Activated CD4-positive, alpha-beta memory T cell treated with anti-CD3 and anti-CD28 coated beads for 36 hours (primary cell): Measurements from ENCODE around the gene SYCN. TPM values are rescaled to one million over a fixed set of nuclear protein-coding genes. Genes with fewer than 3 reads are reported as not detected.

Experiments used
- CTCF ChIA-PET: fragments of 350-600 bp; sonication (Branson Sonifier 250); formaldehyde crosslinking; loops from one replicate; lab custom pipeline; 2021; ENCODE audit warnings: antibody characterized with exemption, inconsistent platforms; lab: Charles Lee
- POLR2A ChIA-PET: fragments of 350-600 bp; sonication (Branson Sonifier 250); formaldehyde crosslinking; loops from one replicate; lab custom pipeline; 2021; ENCODE audit warnings: antibody characterized with exemption; lab: Charles Lee
- DNase-seq: peaks from one replicate; pipeline ENCODE4 v3.0.0-alpha.2; 2020
- H3K27ac Mint-ChIP-seq: one replicate; pipeline ENCODE4 v1.8.0; 2021; ENCODE audit warnings: mixed read lengths
- H3K27me3 Mint-ChIP-seq: one replicate; pipeline ENCODE4 v1.8.0; 2021; ENCODE audit warnings: mixed read lengths
- H3K36me3 Mint-ChIP-seq: one replicate; pipeline ENCODE4 v1.8.0; 2021; ENCODE audit warnings: mixed read lengths
- H3K4me1 Mint-ChIP-seq: one replicate; pipeline ENCODE4 v1.8.0; 2021; ENCODE audit warnings: low read depth, mixed read lengths
- H3K4me3 Mint-ChIP-seq: one replicate; pipeline ENCODE4 v1.8.0; 2021; ENCODE audit warnings: mild to moderate bottlenecking, mixed read lengths
- H3K9me3 Mint-ChIP-seq: one replicate; pipeline ENCODE4 v1.8.0; 2021; ENCODE audit warnings: mixed read lengths
- intact Hi-C: fragments of 100-400 bp; cut with micrococcal nuclease; formaldehyde crosslinking; loops from one replicate; pipeline ENCODE4 v1.15.1; 2023
- total RNA-seq, 2 experiments: library from RNA; stranded (reverse); gene quantifications; one replicate each; pipeline ENCODE4 v1.2.3, GENCODE V29; 2021

The SYCN gene
- total RNA-seq, 2 experiments from 2014 or later: not detected

DNA sequence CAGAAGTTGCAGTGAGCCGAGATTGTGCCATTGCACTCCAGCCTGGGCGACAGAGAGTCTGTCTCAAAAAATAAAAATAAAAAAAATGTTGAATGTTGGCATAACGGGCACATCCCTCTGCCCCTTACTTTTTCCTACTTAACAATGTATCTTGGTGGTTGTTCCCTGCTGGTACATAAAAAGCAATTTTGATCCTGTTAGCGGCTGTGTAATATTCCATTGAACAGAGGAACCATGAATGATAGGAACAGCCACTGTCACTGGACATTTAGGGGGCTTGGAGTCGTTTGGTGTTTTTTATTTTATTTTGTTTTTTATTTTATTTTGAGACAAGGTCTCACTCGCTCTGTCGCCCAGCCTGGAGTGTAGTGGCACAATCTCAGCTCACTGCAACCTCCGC is 17.7 kb downstream of the SYCN start:
- Mint-ChIP-seq H3K4me3 (no peak overlapping the region), H3K27ac (no peak overlapping the region), H3K36me3 (no peaks in the 10 kb centered on the region), H3K27me3 (peaks cover 9% of the 10 kb centered on the region), H3K9me3 (no peaks in the 10 kb centered on the region), H3K4me1 (no peaks in the 10 kb centered on the region)
- CTCF ChIA-PET: interaction anchor here (0.7 to 3.2 kb wide), 10 partner anchors 11 to 224 kb away, joined by 3 to 14 read pairs (median 4); partner anchors contain the start of genes NCCRP1 and SYCN
- intact Hi-C loops: no loop called here
- DNase-seq: no peak
- POLR2A ChIA-PET: no interaction called here

DNA sequence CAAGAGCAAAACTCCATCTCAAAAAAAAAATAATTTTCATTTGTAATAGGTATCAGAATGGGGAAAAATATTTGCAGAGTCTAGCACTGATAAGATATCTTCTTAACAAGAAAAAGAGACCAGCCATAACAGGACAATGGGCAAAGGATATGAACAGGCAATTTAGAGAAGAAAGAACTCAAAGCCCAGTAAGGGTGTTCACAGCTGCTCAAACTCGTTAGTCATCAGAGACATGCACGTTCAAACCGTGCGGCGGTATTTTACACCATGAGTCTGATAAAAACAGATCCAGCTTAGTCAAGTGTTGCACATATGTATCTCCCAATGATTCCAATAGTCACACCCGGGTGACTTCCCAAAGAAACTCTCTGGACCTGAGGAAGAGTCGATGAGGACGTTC is 21.0 kb downstream of the SYCN start:
- H3K27ac Mint-ChIP-seq: no peak overlapping the region
- no peaks in the 10 kb centered on the region for H3K4me1 Mint-ChIP-seq
- H3K27me3 Mint-ChIP-seq: peaks cover 3% of the 10 kb centered on the region
- POLR2A ChIA-PET: no interaction called here
- DNase-seq: no peak
- CTCF ChIA-PET: interaction anchor here (1.2 kb wide), 1 partner anchor 61 kb away, joined by 3 read pairs; no protein-coding TSS in a partner anchor
- no peaks in the 10 kb centered on the region for H3K9me3 Mint-ChIP-seq
- intact Hi-C loops: no loop called here
- no peak overlapping the region for H3K4me3 Mint-ChIP-seq
- peaks cover 3% of the 10 kb centered on the region for H3K36me3 Mint-ChIP-seq

DNA sequence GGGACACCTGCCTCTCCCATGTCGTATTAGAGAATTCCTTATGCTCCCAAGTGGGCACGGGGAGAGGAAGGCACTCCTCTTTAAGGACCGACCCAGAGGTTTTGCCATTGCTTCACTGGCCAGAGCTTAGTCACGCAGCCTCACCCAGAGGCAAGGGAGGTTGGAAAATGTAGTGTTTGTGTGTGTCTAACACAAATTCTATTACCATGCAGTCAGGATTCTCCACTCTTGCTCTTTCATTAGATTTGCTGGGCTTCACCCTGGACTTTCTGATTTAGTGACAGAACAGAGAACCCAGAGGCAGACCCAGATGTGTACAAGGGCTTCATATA is 21.9 kb downstream of the SYCN start:
- Mint-ChIP-seq H3K4me1 (no peaks in the 10 kb centered on the region), H3K36me3 (peaks cover 3% of the 10 kb centered on the region), H3K4me3 (no peak overlapping the region), H3K9me3 (no peaks in the 10 kb centered on the region), H3K27ac (no peak overlapping the region), H3K27me3 (no peaks in the 10 kb centered on the region)
- ChIA-PET POLR2A (no interaction called here), CTCF (no interaction called here)
- no peak for DNase-seq
- intact Hi-C loops: no loop called here

DNA sequence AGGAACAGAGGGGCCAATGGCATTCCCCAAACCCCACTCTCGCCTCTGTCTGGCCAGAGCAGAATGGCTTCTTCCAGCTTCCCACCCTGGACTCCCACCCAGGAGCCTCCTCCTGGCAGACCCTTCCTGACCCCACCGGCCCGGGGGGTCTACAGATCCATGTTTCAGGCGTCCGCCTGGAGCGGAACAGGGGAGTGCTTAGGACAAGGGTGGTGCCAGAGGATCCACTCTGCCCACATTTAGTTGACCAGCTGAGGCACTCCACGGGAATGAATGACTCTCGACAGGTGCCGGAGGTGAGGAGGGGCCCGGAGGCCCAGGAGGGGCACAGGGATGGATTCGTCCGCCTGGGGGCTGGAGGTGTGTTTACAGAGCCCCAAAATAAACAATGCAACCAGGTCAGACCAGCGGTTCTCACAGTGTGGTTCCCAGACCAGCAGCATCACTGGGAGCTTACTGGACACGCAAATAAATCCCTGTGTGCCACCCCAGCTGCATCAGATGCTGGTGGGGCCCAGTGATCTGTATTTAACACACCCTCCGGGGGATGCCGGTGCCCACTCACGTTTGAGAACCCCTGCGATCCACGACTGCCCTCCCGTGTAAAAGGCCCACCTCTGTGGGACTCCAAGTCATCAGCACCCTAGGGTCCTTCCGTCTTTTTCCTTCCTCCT is 22.4 kb downstream of the SYCN start:
- Mint-ChIP-seq H3K9me3 (no peaks in the 10 kb centered on the region), H3K36me3 (peaks cover 3% of the 10 kb centered on the region), H3K4me3 (no peak overlapping the region), H3K27me3 (no peaks in the 10 kb centered on the region), H3K27ac (no peak overlapping the region), H3K4me1 (no peaks in the 10 kb centered on the region)
- no peak for DNase-seq
- ChIA-PET CTCF (no interaction called here), POLR2A (no interaction called here)
- intact Hi-C loops: no loop called here

DNA sequence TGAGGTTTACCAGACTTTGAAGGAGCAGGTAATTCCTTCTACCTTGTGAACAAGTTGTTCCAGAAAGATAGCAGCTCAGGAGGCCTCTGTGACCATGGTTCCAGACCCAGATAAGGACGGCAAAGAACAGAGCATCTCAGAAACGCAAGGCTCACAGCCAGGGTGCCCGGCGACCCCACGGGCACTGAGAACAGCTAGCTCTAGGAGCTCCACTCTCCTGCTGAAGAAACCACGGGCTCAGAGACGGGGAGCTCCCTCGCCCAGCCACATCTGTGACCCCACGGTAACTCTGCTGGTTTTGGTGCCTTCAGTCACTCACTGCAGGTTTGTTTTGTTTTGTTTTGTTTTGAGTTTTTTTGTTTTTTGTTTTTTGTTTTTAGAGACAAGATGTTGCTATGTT is 23.3 kb downstream of the SYCN start:
- CTCF ChIA-PET: no interaction called here
- POLR2A ChIA-PET: interaction anchor here (0.6 kb wide), 1 partner anchor 1271 kb away, joined by 3 read pairs; no protein-coding TSS in a partner anchor

DNA sequence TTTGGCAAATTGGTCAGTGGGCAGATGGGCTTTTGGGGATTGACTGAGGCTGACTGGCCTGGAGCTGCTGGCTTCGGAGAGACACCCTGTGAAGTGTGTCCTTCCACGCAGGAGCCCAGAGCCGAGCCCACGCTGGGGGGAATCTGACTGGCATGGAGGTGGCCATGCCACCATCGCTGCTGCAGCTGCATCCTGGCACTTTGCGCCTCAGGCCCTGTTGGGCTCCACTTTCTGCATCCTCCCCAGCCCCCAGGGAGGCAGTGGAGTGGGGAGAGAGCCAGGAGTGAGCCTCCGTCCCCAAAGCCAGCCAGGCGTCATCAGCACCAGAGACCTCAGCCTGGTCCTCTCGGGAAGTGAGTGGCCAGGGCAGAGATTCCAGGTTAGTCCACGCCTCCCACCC is 24.3 kb downstream of the SYCN start:
- Mint-ChIP-seq H3K27ac (no peak overlapping the region), H3K9me3 (no peaks in the 10 kb centered on the region), H3K27me3 (no peaks in the 10 kb centered on the region), H3K4me3 (no peak overlapping the region), H3K36me3 (peaks cover 6% of the 10 kb centered on the region), H3K4me1 (no peaks in the 10 kb centered on the region)
- CTCF ChIA-PET: no interaction called here
- no peak for DNase-seq
- POLR2A ChIA-PET: no interaction called here
- intact Hi-C loops: no loop called here

More for the DNA sequence above, 23.3 kb downstream of the SYCN start:
- H3K9me3 Mint-ChIP-seq: no peaks in the 10 kb centered on the region
- H3K36me3 Mint-ChIP-seq: peaks cover 4% of the 10 kb centered on the region
- no peaks in the 10 kb centered on the region for H3K4me1 Mint-ChIP-seq
- no peak overlapping the region for H3K27ac Mint-ChIP-seq
- no peaks in the 10 kb centered on the region for H3K27me3 Mint-ChIP-seq
- intact Hi-C loops: no loop called here
- H3K4me3 Mint-ChIP-seq: no peak overlapping the region
- DNase-seq: no peak

DNA sequence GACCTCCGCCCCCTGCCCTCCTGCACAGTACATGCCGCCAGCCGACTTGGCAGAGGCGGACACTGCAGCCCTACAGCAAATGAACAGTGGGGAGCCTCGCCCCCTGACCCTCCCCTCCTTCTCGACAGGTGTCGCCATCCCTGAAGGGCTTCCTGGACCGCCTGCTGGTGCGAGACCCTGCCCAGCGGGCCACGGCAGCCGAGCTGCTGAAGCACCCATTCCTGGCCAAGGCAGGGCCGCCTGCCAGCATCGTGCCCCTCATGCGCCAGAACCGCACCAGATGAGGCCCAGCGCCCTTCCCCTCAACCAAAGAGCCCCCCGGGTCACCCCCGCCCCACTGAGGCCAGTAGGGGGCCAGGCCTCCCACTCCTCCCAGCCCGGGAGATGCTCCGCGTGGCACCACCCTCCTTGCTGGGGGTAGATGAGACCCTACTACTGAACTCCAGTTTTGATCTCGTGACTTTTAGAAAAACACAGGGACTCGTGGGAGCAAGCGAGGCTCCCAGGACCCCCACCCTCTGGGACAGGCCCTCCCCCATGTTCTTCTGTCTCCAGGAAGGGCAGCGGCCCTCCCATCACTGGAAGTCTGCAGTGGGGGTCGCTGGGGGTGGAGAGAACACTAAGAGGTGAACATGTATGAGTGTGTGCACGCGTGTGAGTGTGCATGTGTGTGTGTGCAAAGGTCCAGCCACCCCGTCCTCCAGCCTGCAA is 25.6 kb downstream of the SYCN start:
- intact Hi-C loops: no loop called here
- ChIA-PET POLR2A (no interaction called here), CTCF (interaction anchor here (1.3 kb wide), 1 partner anchor 126 kb away, joined by 3 read pairs; no protein-coding TSS in a partner anchor)
- no peak overlapping the region for H3K27ac Mint-ChIP-seq
- DNase-seq: no peak
- peaks cover 6% of the 10 kb centered on the region for H3K36me3 Mint-ChIP-seq
- H3K9me3 Mint-ChIP-seq: no peaks in the 10 kb centered on the region
- no peaks in the 10 kb centered on the region for H3K4me1 Mint-ChIP-seq
- no peak overlapping the region for H3K4me3 Mint-ChIP-seq
- H3K27me3 Mint-ChIP-seq: no peaks in the 10 kb centered on the region

DNA sequence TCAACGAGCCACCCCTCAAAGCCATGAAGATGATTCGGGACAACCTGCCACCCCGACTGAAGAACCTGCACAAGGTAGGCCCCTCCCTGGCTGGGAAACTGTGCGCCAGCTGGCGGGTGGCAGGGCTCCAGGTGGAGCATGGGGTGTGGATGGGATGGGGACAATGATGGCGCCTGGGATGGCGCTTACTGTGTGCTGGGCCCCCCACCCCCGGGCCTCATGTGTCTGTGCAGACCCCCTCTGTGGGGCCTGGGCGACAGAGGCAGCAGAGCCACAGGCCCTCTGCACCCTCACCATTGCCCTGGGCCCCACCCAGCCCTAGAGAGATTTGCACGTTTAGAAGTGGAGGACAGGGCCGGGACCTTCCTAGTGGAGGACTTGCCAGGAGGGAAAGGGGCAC is 26.3 kb downstream of the SYCN start:
- H3K4me3 Mint-ChIP-seq: no peak overlapping the region
- no peak for DNase-seq
- H3K27me3 Mint-ChIP-seq: no peaks in the 10 kb centered on the region
- ChIA-PET CTCF (interaction anchor here (1.3 kb wide), 1 partner anchor 126 kb away, joined by 3 read pairs; no protein-coding TSS in a partner anchor), POLR2A (no interaction called here)
- H3K4me1 Mint-ChIP-seq: no peaks in the 10 kb centered on the region
- H3K9me3 Mint-ChIP-seq: no peaks in the 10 kb centered on the region
- H3K36me3 Mint-ChIP-seq: peaks cover 6% of the 10 kb centered on the region
- intact Hi-C loops: no loop called here
- no peak overlapping the region for H3K27ac Mint-ChIP-seq

DNA sequence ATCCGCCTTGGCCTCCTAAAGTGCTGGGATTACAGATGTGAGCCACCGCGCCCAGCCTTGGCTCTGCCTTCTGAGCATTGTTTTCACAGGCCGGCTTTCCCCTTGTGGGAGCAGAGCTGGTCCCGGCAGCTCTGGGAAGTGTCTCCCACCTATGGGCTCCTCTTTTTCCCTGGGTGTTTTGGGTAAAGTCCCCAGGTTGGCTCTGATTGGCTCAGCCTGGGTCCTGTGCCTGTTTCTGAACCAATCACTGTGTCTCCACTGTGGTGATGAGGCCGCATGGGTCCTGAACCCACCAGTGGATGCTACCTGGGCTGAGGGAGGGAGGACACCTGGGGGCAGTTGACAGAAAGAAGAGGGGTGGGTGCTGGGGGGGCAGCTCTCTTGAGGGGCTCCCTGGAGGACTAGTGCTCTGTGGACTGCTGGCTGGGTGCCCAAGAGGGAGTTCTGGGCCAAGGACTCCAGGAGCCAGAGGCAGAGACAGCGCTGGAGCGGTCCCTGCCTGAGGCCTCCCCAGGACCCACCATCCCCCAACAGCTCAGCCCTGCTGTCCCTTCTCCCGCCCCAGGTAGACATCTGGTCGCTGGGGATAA is 26.9 kb downstream of the SYCN start:
- Mint-ChIP-seq H3K27ac (no peak overlapping the region), H3K36me3 (peaks cover 6% of the 10 kb centered on the region), H3K9me3 (no peaks in the 10 kb centered on the region), H3K4me1 (no peaks in the 10 kb centered on the region), H3K4me3 (no peak overlapping the region), H3K27me3 (no peaks in the 10 kb centered on the region)
- DNase-seq: no peak
- POLR2A ChIA-PET: no interaction called here
- intact Hi-C loops: no loop called here
- CTCF ChIA-PET: interaction anchor here (1.3 kb wide), 1 partner anchor 125 kb away, joined by 3 read pairs; no protein-coding TSS in a partner anchor

DNA sequence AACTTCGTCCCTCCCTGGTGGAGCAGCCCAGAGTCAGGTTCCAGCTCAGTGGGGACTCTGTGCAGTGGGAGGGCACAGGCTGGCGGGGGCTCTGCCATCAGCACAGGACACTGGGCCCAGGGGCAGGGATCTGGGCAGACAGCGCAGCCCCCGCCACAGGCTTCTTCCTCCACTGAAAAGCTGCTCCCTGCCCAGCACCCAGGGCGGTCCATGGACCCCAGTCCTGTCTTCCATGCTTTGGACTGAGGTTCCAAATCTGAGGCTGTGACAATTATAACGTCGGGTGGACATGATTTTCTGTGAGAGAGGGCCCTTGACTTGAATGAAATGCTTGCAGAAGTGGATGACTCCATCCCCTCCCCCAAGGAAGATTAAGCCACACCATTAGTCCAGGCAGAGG is 28.5 kb downstream of the SYCN start:
- no peaks in the 10 kb centered on the region for H3K9me3 Mint-ChIP-seq
- H3K4me3 Mint-ChIP-seq: no peak overlapping the region
- POLR2A ChIA-PET: no interaction called here
- no peak overlapping the region for H3K27ac Mint-ChIP-seq
- no peaks in the 10 kb centered on the region for H3K4me1 Mint-ChIP-seq
- H3K36me3 Mint-ChIP-seq: peaks cover 6% of the 10 kb centered on the region
- DNase-seq: no peak
- intact Hi-C loops: no loop called here
- CTCF ChIA-PET: interaction anchor here (1.2 kb wide), 1 partner anchor 65 kb away, joined by 3 read pairs; no protein-coding TSS in a partner anchor
- H3K27me3 Mint-ChIP-seq: no peaks in the 10 kb centered on the region

DNA sequence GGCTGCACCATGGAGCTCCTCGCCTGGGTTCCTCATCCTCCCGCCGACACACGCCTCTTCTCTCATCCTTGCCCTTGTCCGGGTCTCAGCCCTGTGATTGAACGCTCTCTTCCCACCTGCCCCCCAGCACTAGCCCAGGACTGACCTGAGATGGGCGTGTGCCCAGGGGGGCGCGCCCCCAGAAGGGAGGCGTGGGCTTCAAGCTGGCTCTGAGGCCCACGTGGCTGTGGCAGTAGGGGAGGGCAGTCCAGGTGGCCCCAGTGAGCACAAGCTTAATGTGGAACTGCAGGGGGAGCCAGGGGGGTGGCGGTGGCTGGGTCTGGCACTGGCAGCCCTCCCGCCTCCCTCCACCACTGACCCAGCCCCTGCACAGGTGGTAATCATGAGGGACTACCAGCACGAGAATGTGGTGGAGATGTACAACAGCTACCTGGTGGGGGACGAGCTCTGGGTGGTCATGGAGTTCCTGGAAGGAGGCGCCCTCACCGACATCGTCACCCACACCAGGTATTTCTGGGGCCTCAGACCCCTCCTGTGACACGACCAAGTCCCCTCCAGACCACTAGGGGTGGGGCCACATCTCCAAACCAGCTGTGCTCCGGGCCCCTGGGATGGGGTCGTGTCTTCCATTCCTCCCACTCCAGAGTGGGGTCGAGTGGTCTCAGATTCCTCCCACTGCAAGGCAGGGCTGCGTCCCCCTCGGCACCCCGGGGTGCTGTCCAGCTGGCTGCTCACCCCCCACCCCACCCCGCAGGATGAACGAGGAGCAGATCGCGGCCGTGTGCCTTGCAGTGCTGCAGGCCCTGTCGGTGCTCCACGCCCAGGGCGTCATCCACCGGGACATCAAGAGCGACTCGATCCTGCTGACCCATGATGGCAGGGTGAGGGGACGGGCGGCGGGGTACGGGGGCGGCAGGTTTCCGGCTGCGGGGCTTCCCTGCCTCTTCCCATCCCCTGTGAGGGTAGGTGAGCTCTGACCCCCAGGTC is 29.2 kb downstream of the SYCN start:
- POLR2A ChIA-PET: no interaction called here
- H3K27ac Mint-ChIP-seq: no peak overlapping the region
- H3K4me3 Mint-ChIP-seq: no peak overlapping the region
- no peaks in the 10 kb centered on the region for H3K4me1 Mint-ChIP-seq
- CTCF ChIA-PET: interaction anchor here (0.6 kb wide), 1 partner anchor 625 kb away, joined by 3 read pairs; no protein-coding TSS in a partner anchor
- peaks cover 6% of the 10 kb centered on the region for H3K36me3 Mint-ChIP-seq
- no peaks in the 10 kb centered on the region for H3K9me3 Mint-ChIP-seq
- DNase-seq: no peak
- intact Hi-C loops: no loop called here
- H3K27me3 Mint-ChIP-seq: no peaks in the 10 kb centered on the region
